Measurements from ENCODE around the gene PANX3. TPM values are rescaled to one million over a fixed set of nuclear protein-coding genes. Genes with fewer than 3 reads are reported as not detected.

The PANX3 gene
- total and polyA plus RNA-seq, 9 of the 15 experiments (the other 6 are each of a cell fraction or from before 2014, with no cell fraction given): 0.09 to 0.69 (median 0.39) TPM

- TF ChIP-seq RNF2 (IDR thresholded peaks at IDR 0.05): no peak
- no peak for TF ChIP-seq ZNF263 (CRISPR knock-in tag; IDR thresholded peaks at IDR 0.05; ENCODE audit: borderline replicate concordance)
- no peak for TF ChIP-seq HDAC6 (IDR thresholded peaks at IDR 0.05; ENCODE audit: low read depth, low read length)
- no peak for TF ChIP-seq POLR2A (conservative IDR thresholded peaks at IDR 0.05)
- TF ChIP-seq NONO (IDR thresholded peaks at IDR 0.05; ENCODE audit: low read depth in 2 of 2, low read length in 1 of 2): no peak
- 0 out of 2 replicates have a peak, but pooled peaks have one; percentile 14 for TF ChIP-seq MEF2A (IDR thresholded peaks at IDR 0.05; ENCODE audit: control insufficient read depth, low read depth, low read length)
- no peak for TF ChIP-seq ZNF583 (CRISPR knock-in tag; IDR thresholded peaks at IDR 0.05)
- no peak for TF ChIP-seq ZC3H8 (IDR thresholded peaks at IDR 0.05)
- TF ChIP-seq RBM17 (IDR thresholded peaks at IDR 0.05; ENCODE audit: borderline replicate concordance, low read depth, low read length): no peak
- 0 out of 4 replicates have a peak, but pooled peaks of 1 of the 2 experiments have one; percentile 4 for TF ChIP-seq TEAD1 (CRISPR knock-in tag; IDR thresholded peaks at IDR 0.05)
- no peak for TF ChIP-seq ZBTB33 (CRISPR knock-in tag; IDR thresholded peaks at IDR 0.05)
- no peak for TF ChIP-seq CREB1 (IDR thresholded peaks at IDR 0.05)
- no peak for TF ChIP-seq CREB1 (CRISPR knock-in tag; IDR thresholded peaks at IDR 0.05)
- TF ChIP-seq REST (IDR thresholded peaks at IDR 0.05; ENCODE audit: borderline replicate concordance): peak; percentile 47; the same call in 1 of the 2 replicates
- TF ChIP-seq REST (CRISPR knock-in tag; IDR thresholded peaks at IDR 0.05; ENCODE audit: low read depth): no peak
- TF ChIP-seq ZBED1 (IDR thresholded peaks at IDR 0.05): no peak
- TF ChIP-seq TFAP4 (CRISPR knock-in tag; IDR thresholded peaks at IDR 0.05; ENCODE audit: borderline replicate concordance): no peak
Observed at GRCh38 chr11:124643605-124644425, 32.6 kb downstream of the PANX3 start (continued).

Measured in K562 (cell line).